Putamen (tissue), 1 donor: ENCODE results near the gene UBTF.
A peak's percentile ranks its signal among the peaks of the same experiment; 100 is the strongest.

Source experiments
- DNase-seq: peaks from one replicate; pipeline ENCODE4 v3.0.0-alpha.2; 2016; ENCODE audit warnings: low spot score

UBTF gene

GRCh38 chr17:44198721-44199552 is 20.5 kb downstream of the UBTF start:
- DNase-seq = no peak

DNA sequence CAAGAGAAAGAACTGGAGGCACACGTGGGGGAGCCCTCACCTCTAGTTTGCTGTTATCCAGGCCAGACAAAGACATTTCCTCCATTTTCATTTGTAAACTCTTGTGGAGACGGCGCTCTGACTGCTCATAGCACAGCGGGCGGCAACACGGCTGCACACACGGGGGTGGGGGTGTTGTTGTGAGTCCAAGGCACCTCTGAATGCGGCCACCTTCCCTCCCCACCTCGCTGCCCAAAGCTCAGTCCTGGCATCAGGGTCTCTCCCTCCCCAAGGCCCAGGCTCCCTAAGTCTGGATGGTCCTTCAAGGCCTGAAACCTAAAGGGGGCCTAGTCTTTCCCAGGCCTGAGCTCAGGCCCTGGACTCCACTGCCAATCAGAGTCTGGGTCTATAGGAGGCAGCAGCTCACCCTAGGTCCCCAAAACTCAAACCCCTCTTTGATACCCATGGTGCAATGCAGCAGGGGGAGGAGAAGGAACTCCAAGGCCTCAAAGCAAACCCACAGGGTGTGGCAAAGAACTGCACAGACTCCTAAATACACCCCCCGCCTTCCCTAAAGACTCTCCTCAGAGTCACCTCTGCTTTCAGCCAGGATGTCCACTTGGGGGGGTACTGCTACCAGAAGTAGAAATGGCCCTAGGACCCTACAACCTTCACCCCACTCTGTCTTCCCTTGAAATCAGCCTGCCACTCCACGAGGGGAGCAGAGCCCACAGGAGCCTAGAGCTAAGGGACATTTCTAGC is 21.3 kb downstream of the UBTF start:
- no peak for DNase-seq

GRCh38 chr17:44197107-44197506 is 22.4 kb downstream of the UBTF start:
- no peak for DNase-seq

- DNase-seq = no peak
These were observed 26.0 kb downstream of the UBTF start for GRCh38 chr17:44193326-44194084.

DNA sequence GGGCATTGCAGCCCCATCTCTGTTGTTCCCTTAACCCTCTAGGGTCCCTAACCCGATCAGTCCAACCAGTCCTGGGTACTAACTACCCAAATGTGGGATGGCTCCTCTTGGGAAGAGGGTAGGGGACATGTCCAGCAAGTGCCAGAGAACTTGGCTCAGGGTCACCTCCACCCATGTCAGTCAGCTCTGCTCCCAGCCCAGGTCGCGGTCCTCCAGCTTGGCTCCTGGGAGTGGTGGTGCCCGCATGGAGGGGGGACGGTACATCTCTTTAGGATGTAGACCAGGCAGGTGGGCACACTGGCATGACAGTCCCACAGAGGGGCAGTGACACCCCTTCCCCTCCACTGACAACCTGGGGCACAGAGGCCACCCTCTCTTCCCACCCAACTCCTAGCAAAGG is 26.7 kb downstream of the UBTF start:
- DNase-seq = no peak

DNA sequence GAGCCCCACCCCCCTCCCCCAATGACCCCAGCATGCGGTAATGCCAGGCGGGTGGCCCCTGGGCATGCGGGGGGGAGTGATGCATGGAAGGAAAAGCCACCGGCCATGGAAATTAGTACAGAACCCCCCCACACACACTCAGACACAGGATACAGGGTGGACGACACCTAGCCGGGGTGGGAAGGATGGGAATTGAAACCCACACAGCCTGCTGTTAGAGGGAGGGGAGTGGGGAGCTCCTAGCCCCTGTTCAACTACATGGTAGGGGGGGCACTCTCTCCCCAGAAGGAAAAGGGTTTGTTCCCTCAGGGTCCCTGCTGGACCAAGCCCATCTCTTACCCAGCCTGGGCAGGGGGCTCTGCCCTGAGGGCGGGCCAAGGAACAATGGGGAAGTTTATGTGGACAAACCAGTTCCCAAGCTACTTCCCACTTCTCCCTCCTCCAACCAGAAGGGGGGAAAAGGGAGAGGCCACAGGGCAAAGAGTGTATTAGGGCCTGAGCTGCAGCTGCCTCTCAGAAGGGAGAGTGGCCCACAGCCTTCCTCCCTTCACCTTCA is 27.5 kb downstream of the UBTF start:
- DNase-seq = no peak

- no peak for DNase-seq
These were observed 28.1 kb downstream of the UBTF start for GRCh38 chr17:44191369-44191768.

GRCh38 chr17:44190481-44190880 is 29.0 kb downstream of the UBTF start:
- DNase-seq = no peak

- DNase-seq = no peak
These were observed 30.7 kb downstream of the UBTF start for GRCh38 chr17:44188576-44189403.

DNA sequence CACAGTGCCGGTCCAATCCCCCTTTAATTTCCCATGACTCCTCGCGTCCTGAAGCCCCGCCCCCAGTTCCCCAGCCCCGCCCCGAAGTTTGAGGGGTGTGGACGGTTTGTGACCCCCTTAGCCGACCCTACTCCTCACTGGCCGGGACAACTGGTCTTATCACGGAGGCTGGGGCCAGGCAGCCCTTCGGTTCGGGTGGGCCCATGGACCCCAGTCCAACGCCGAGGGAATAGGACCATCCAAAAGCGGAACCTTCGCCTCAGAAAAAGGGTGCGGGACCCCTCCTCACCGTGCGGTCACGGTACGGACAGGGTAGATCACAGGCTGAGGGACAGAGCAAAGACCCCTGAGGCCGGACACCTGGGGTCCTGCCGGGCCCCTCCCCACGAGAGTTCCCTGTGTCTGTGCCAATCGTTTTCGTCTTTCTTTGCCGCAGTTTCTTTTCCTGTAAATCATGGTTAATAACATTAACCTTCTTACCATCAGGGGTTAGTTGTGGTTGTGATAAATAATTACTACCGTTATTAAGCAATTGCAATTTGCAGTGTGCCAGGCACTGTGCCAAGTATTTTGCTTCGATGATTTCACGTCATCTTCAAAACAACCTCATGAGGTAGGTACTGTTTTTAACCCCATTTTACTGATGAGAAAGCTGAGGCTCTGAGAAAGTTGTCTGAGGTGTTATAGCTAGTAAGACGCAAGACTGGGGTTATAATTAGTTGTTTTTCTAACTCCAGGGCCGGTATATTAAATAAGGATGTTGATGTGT is 32.2 kb downstream of the UBTF start:
- no peak for DNase-seq

DNA sequence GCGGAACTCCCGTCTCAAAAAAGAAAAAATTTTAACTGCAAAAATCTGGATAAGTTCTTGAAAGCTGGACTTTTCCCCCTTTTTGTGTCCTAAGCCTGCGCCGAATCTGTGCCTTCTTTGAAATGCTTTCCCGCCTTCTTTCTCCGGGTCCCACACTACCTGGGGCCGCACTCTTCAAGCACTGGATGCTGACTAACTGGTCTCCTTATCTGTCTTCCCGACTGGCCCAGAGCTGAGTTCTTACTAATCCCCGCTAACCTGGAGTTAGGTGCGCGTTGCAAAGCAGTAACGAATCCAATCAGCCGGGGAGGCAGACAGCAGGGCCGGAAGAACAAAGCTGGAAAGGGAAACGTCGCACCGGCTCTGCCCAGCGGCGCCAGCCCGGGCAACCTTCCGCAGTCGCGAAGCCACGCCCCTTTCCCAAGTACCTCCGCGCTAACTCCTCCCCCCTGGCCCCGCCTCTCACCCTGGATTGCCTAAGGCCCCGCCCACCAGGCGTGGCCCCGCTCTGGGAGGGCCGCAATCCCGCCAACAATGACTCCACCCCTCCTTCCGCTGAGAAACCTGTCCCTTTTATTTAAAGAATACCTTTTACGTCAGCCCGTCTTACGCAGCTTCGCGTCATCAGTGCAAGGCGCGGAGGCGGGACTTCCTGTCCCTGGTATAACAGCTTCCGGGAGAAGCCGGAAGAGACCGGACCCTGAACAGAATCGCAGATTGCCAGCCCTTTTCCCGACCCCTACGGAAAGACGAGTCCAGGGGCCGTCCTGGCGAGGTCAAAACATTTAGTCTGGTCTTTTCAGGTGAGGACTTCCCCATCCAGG is 33.0 kb downstream of the UBTF start, which contains the start of gene TMUB2:
Gene TMUB2 (plus strand): TSS at position 666 of the 824 bp plus-strand sequence. CDS start 737 bp downstream, outside the sequence.
- peak; percentile 100 for DNase-seq

GRCh38 chr17:44184212-44184810 is 35.2 kb downstream of the UBTF start:
- DNase-seq = no peak

DNA sequence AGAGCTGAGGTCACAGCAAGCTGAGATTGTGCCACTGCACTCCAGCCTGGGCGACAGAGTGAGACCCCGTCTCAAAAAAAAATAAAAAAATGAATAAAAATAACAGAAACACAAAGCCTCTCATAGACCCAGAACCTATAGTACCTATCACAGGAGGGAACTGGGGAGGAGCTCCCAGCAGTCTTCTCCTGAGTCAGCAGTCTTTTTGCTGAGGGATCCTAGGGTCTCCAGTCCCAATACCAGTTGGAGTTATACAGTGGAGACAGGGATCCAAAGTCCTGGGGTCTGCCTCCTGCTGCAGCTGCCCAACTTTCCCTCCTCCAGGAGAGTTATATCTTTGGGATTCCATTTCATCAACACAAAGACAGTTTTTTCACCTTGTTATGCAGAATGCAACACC is 36.5 kb downstream of the UBTF start:
- no peak for DNase-seq

DNA sequence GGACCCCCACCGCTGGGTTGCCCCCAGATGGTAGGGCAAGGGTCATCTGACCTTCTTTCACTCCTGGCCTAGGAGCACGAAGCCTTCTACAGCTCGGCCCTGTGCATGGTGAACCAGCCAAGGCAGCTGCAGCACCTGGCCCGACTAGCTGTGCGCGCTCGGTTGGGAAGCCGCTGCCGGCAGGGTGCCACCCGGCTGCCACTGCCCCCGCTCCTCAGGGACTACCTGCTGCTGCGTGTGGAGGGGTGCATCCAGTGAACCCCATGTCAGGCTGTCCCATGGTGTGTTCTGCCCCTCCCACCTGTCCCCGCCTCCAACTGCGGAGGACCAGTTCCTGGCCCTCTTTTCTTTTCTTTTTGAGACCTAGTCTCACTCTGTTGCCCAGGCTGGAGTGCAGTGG is 41.3 kb downstream of the UBTF start:
- no peak for DNase-seq

GRCh38 chr17:44177640-44178039 is 41.8 kb downstream of the UBTF start:
- DNase-seq = no peak

- DNase-seq = no peak
These were observed 42.6 kb downstream of the UBTF start for GRCh38 chr17:44176671-44177501.

- no peak for DNase-seq
These were observed 43.2 kb downstream of the UBTF start for GRCh38 chr17:44176257-44176656.

GRCh38 chr17:44174427-44174826 is 45.0 kb downstream of the UBTF start:
- no peak for DNase-seq
